Osteocyte (in vitro differentiated cells): ENCODE data around the gene DNLZ. TPM values are rescaled to one million over a fixed set of nuclear protein-coding genes. Genes with fewer than 3 reads are reported as not detected.

Experiments
- DNase-seq: peaks from one replicate; pipeline ENCODE4 v3.0.0; 2021; ENCODE audit warnings: mixed read lengths; ENCODE audit not compliant: unreplicated experiment; ENCODE audit errors: extremely low spot score
- H3K27ac Mint-ChIP-seq: one replicate; pipeline ENCODE4 v1.8.0; 2021; ENCODE audit warnings: mild to moderate bottlenecking, mixed read lengths; ENCODE audit not compliant: unreplicated experiment
- H3K27me3 Mint-ChIP-seq: one replicate; pipeline ENCODE4 v1.8.0; 2021; ENCODE audit warnings: mixed read lengths; ENCODE audit not compliant: unreplicated experiment
- H3K36me3 Mint-ChIP-seq: one replicate; pipeline ENCODE4 v1.8.0; 2021; ENCODE audit warnings: mixed read lengths; ENCODE audit not compliant: unreplicated experiment
- H3K4me1 Mint-ChIP-seq: one replicate; pipeline ENCODE4 v1.8.0; 2021; ENCODE audit warnings: mixed read lengths; ENCODE audit not compliant: unreplicated experiment
- H3K4me3 Mint-ChIP-seq: one replicate; pipeline ENCODE4 v1.8.0; 2021; ENCODE audit warnings: mild to moderate bottlenecking, moderate library complexity, mixed read lengths; ENCODE audit not compliant: unreplicated experiment
- H3K9me3 Mint-ChIP-seq: one replicate; pipeline ENCODE4 v1.8.0; 2021; ENCODE audit warnings: mixed read lengths; ENCODE audit not compliant: unreplicated experiment
- total RNA-seq: library from RNA; stranded (reverse); gene quantifications from 2 replicates; pipeline ENCODE4 v1.2.1, GENCODE V29; 2021
- TF ChIP-seq, protein P1 (sequence below): fragments of 200-600 bp; sonication (generic); IDR thresholded peaks from 2 replicates; pipeline ENCODE4 v1.5.0; 2021; ENCODE audit warnings: antibody characterized with exemption, mild to moderate bottlenecking, moderate library complexity

DNLZ gene
- total RNA-seq, 1 donor from 2014 or later: 17.6 TPM

DNA sequence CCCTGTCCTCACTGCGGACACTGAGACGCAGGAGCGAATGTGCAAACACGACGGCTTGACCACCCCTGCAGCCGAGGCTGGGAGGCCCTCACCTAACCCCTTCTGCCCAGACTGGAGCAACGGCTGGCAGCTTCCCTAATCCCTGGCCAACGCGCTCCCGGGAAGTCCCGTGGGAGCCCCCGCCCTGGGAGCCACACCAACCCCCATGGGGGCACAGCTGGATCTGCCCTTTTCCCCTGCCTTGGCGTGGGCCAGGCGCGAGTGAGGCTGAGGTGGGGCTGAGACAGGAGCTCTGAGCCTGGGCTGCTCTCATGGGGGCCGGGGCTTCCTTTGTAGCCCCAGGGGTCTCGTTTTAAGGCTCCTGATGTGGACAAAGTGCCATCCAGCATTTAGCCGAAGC is 4.6 kb upstream of the DNLZ start:
- Mint-ChIP-seq H3K4me1 (peaks cover 13% of the 10 kb centered on the region), H3K4me3 (no peak overlapping the region), H3K27me3 (no peaks in the 10 kb centered on the region), H3K36me3 (no peaks in the 10 kb centered on the region), H3K9me3 (no peaks in the 10 kb centered on the region), H3K27ac (no peak overlapping the region)
- no peak for DNase-seq
- TF ChIP-seq, protein P1, sequence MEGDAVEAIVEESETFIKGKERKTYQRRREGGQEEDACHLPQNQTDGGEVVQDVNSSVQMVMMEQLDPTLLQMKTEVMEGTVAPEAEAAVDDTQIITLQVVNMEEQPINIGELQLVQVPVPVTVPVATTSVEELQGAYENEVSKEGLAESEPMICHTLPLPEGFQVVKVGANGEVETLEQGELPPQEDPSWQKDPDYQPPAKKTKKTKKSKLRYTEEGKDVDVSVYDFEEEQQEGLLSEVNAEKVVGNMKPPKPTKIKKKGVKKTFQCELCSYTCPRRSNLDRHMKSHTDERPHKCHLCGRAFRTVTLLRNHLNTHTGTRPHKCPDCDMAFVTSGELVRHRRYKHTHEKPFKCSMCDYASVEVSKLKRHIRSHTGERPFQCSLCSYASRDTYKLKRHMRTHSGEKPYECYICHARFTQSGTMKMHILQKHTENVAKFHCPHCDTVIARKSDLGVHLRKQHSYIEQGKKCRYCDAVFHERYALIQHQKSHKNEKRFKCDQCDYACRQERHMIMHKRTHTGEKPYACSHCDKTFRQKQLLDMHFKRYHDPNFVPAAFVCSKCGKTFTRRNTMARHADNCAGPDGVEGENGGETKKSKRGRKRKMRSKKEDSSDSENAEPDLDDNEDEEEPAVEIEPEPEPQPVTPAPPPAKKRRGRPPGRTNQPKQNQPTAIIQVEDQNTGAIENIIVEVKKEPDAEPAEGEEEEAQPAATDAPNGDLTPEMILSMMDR: no peak

DNA sequence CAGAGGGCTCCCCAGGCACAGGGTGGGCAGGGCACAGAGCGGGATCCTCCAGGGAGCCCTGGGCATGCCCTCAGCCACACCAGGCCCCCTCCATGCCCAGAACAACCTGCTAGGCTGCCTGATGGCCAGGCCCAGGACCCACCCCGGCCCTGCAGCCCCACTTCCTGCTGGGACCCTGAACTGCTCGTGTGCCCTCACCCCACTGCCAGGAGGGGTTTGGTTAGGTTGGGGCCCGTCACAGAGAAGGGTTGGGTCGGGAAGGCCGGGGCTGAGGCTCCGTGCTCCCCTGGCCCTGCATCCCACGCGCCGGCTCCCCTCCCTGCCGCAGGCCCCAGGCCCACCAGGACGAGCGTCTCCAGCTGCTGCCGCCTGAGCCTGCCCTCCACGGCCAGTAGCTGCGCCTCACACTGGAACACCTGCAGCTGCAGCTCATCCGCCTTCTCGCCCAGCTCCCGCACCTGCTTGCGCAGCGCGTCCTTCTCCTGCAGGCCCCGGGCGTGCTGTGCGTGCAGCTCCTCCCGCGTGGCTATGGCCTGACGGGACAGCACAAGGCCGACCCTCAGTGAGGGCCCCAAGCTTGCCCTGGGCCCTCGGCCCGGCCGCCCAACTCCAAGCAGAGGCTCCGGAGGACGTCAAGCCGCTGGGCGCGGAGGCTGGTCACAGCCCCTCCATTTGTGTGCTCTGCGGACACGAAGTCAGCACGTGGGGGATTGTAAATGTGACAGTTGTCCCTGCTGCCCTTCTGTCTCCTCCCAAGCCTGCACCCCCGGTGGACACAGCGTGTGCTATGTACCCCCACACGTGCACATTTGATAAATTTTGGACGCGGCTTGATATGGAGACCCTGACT is 4.0 kb upstream of the DNLZ start:
- Mint-ChIP-seq H3K27ac (no peak overlapping the region), H3K4me1 (peaks cover 8% of the 10 kb centered on the region), H3K9me3 (no peaks in the 10 kb centered on the region), H3K4me3 (no peak overlapping the region), H3K27me3 (no peaks in the 10 kb centered on the region), H3K36me3 (no peaks in the 10 kb centered on the region)
- TF ChIP-seq, protein P1: no peak
- DNase-seq: no peak

DNA sequence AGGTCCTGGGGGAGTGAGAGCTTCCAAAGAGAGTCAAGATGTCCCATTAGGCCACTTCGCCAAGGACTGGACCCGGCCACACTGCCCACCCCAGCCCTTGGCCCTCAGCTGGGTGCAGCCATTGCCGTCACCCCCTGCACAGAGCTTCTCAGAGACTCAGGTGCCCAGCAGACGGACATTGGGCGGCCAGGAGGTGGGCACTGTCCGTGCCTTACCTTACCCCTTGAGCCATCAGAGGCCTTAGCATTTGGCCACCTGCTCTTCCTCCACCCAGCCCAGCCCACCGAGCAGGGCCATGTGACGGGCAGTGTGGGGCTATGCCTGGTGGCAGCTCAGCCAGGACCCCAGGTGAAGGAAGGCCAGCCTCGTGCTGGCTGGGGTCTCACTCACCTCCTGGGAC is 3.3 kb upstream of the DNLZ start:
- Mint-ChIP-seq H3K4me1 (peaks cover 2% of the 10 kb centered on the region), H3K27me3 (no peaks in the 10 kb centered on the region), H3K27ac (no peak overlapping the region), H3K36me3 (no peaks in the 10 kb centered on the region), H3K4me3 (no peak overlapping the region), H3K9me3 (no peaks in the 10 kb centered on the region)
- TF ChIP-seq, protein P1: no peak
- no peak for DNase-seq

DNA sequence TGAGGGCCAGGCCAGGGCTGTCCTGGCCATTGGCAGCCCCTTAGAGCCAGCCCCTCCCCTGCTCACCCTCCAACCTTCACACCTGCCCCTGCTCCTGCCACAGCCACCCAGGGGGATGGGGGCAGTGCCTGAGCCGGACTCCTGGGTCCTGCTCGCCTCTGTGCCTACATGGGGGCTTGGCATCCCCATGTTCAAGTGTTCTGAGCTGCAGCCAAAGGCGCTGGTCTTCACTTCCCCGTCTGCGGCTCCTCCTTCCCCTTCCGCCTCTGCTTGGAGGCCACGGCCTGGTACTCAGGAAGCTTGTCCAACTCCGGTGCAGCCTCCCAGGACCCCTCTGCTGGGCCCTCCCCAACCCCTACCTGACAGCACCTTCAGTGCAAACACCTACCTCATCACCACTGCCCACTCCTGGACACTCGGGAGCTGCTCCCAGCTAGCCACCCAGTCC is 2.3 kb upstream of the DNLZ start:
- H3K27ac Mint-ChIP-seq: no peak overlapping the region
- no peak overlapping the region for H3K4me3 Mint-ChIP-seq
- no peaks in the 10 kb centered on the region for H3K27me3 Mint-ChIP-seq
- no peaks in the 10 kb centered on the region for H3K36me3 Mint-ChIP-seq
- H3K4me1 Mint-ChIP-seq: peaks cover 2% of the 10 kb centered on the region
- no peak for DNase-seq
- TF ChIP-seq, protein P1: no peak
- H3K9me3 Mint-ChIP-seq: no peaks in the 10 kb centered on the region

DNA sequence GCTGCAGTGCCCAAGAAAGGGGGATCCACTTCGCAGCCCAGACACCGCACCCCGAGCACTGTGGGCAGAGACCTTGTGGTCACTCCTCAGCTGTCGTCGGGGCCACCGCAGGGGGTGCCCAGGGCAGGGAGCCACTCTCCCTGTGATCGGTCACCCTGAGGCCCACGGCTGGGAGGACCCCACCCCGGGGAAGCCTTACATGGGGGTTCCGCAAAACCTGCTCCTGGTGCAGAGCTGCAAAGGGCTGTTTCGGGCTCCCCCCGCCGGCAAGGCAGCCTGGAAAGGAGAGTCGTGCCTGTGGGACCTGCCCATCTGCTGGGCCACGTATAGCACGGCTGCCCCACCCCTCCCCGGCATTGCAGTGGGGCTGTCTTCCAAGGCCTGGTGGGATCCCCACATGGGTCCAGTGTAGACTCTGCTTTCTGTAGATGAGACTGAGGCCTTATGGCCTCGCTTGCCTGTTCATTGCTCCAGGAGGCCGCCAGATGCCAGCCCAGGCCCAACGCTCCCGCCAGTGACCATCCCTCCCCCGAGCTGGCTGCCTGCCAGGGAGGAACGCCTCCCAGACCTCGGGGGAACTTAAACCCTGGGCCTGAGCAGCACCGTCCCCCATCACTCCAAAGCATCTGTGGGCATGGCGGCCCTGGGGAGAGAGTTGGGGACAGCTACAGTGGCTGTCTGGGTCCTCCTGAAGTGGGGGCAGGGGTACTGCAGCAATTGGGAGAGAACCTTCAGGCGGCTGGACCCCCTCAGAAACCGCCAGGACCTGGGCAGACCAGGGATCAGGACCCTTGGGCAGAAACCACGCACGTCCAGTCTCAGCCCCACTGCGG is 1.6 kb upstream of the DNLZ start:
- no peaks in the 10 kb centered on the region for H3K9me3 Mint-ChIP-seq
- no peak for DNase-seq
- TF ChIP-seq, protein P1: no peak
- H3K27me3 Mint-ChIP-seq: no peaks in the 10 kb centered on the region
- peaks cover 2% of the 10 kb centered on the region for H3K4me1 Mint-ChIP-seq
- no peak overlapping the region for H3K4me3 Mint-ChIP-seq
- no peaks in the 10 kb centered on the region for H3K36me3 Mint-ChIP-seq
- H3K27ac Mint-ChIP-seq: no peak overlapping the region
